HepG2 (cell line): ENCODE results near the gene KAZN. TPM values are rescaled to one million over a fixed set of nuclear protein-coding genes. Genes with fewer than 3 reads are reported as not detected.

Source experiments
- CENPT ChIP-seq: sonication (generic); formaldehyde crosslinking; IDR thresholded peaks from 2 replicates; pipeline ENCODE4 v1.8.0; 2022; ENCODE audit warnings: low read depth, mild to moderate bottlenecking, moderate library complexity, missing genetic modification reagents
- EED ChIP-seq: sonication (generic); formaldehyde crosslinking; IDR thresholded peaks from 2 replicates; pipeline ENCODE4 v1.5.0; 2020; ENCODE audit warnings: mild to moderate bottlenecking, missing genetic modification reagents
- MZF1 ChIP-seq: sonication (generic); formaldehyde crosslinking; IDR thresholded peaks from 2 replicates; pipeline ENCODE4 v1.8.1; 2023; ENCODE audit warnings: mild to moderate bottlenecking, missing genetic modification reagents, borderline replicate concordance
- NFKBIZ ChIP-seq: IDR thresholded peaks from 2 replicates; pipeline ENCODE4 v1.6.1; 2018; ENCODE audit warnings: missing genetic modification reagents, missing compliant biosample characterization
- NR2C2 ChIP-seq: sonication (generic); formaldehyde crosslinking; IDR thresholded peaks from 2 replicates; pipeline ENCODE4 v1.4.0; 2020; ENCODE audit warnings: missing genetic modification reagents, mild to moderate bottlenecking, moderate library complexity, borderline replicate concordance
- SP4 ChIP-seq: sonication (generic); formaldehyde crosslinking; IDR thresholded peaks from 2 replicates; pipeline ENCODE4 v1.8.1; 2023; ENCODE audit warnings: mild to moderate bottlenecking, missing genetic modification reagents
- U2AF1 ChIP-seq: fragments of 200-400 bp; formaldehyde crosslinking; optimal IDR thresholded peaks from 2 replicates; pipeline ENCODE3; 2017; ENCODE audit warnings: mild to moderate bottlenecking, low read depth, low read length
- ZBTB3 ChIP-seq: sonication (generic); formaldehyde crosslinking; IDR thresholded peaks from 2 replicates; pipeline ENCODE4 v1.4.0; 2020; ENCODE audit warnings: low read depth, mild to moderate bottlenecking, moderate library complexity, missing genetic modification reagents, borderline replicate concordance
- ZFYVE20 ChIP-seq: sonication (generic); formaldehyde crosslinking; IDR thresholded peaks from 2 replicates; pipeline ENCODE4 v1.8.0; 2023; ENCODE audit warnings: low read depth, mild to moderate bottlenecking, moderate library complexity, missing genetic modification reagents, borderline replicate concordance
- ZNF12 ChIP-seq: sonication (generic); formaldehyde crosslinking; IDR thresholded peaks from 2 replicates; pipeline ENCODE4 v1.5.0; 2020; ENCODE audit warnings: missing genetic modification reagents
- ZNF253 ChIP-seq: sonication (generic); formaldehyde crosslinking; IDR thresholded peaks from 2 replicates; pipeline ENCODE4 v1.8.0; 2022; ENCODE audit warnings: mild to moderate bottlenecking, missing genetic modification reagents, borderline replicate concordance
- ZNF652 ChIP-seq: IDR thresholded peaks from 2 replicates; pipeline ENCODE4 v1.6.1; 2016; ENCODE audit warnings: low read depth, borderline replicate concordance
- polyA plus RNA-seq, 8 experiments: library from polyadenylated mRNA; depleted of rRNA in 3 of 8; stranded (reverse) in 7 of 8; unstranded in 1 of 8; fragments of >200 nt; fragmentation: Illumina TruSeq in 4 of 8; extraction: Trizol in 4 of 8; gene quantifications; 2 replicates each; pipeline versions ENCODE4 v1.2.1 to v1.2.3, GENCODE V29; 2011 to 2016; ENCODE audit warnings: low read depth in 4 of 8, missing spikeins in 1 of 8, mixed read lengths in 1 of 8; ENCODE audit not compliant: insufficient read depth in 1 of 8
- total RNA-seq, 5 experiments: library from RNA; depleted of rRNA; stranded (reverse); fragments of >200 nt; fragmentation: Illumina TruSeq; extraction: Trizol; gene quantifications; 2 replicates each; pipeline ENCODE4 v1.2.3, GENCODE V29; 2016; ENCODE audit warnings: low read depth in 1 of 5
- TF ChIP-seq, protein P1 (sequence below): sonication (generic); formaldehyde crosslinking; IDR thresholded peaks from 2 replicates; pipeline ENCODE4 v1.5.0; 2020; ENCODE audit warnings: missing genetic modification reagents
- TF ChIP-seq, protein P2 (sequence below): sonication (generic); formaldehyde crosslinking; IDR thresholded peaks from 2 replicates; pipeline ENCODE4 v1.5.1; 2020; ENCODE audit warnings: missing genetic modification reagents, mild to moderate bottlenecking, borderline replicate concordance
- TF ChIP-seq, protein P3 (sequence below): sonication (generic); formaldehyde crosslinking; IDR thresholded peaks from 2 replicates; pipeline ENCODE4 v1.5.1; 2020; ENCODE audit warnings: mild to moderate bottlenecking, missing genetic modification reagents
- TF ChIP-seq, protein P4 (sequence below): sonication (generic); formaldehyde crosslinking; IDR thresholded peaks from 2 replicates; pipeline ENCODE4 v1.4.0; 2020; ENCODE audit warnings: missing genetic modification reagents
- TF ChIP-seq, protein P5 (sequence below): IDR thresholded peaks from 2 replicates; pipeline ENCODE4 v1.6.1; 2012; ENCODE audit warnings: low read depth, low read length, improper control_type of control experiment

KAZN gene
- total and polyA plus RNA-seq, 2 of the 13 experiments (the other 11 are each of a cell fraction or from before 2014, with no cell fraction given), result 10.4 to 13.5 TPM

DNA sequence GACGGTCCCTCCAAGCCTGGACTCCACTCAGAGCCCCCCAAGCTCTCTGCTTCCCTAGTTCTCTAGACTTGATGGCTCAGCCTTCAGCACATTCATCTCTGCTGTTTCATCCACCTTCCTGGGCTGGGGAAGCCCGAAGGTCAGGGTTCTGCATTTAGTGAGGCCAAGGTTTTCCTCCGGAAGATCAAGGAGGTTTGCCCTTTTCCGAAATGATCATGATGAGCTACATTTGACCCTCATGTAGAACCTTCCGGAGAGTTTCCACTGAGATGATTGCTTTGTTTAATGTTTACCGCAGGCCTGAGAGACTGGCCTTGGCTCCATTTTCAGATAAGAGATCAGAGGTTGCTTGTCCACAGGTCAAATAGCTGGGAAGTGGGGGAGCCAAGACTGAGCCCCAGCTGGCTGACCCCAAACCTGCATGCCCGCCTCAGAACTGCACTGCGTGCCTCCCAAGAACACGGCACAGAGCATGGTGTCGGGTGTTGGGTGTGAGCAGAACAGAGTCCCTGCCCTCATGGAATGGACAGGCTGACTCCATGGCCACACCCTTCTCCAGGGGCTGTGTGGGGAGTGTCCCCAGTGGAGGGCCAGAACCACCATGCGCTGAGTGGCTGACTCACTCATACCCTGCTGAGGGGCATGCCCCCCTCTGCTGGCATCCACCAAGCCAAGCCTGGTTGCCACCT is 354.3 kb downstream of the KAZN start (continued):
- TF ChIP-seq, protein P1, sequence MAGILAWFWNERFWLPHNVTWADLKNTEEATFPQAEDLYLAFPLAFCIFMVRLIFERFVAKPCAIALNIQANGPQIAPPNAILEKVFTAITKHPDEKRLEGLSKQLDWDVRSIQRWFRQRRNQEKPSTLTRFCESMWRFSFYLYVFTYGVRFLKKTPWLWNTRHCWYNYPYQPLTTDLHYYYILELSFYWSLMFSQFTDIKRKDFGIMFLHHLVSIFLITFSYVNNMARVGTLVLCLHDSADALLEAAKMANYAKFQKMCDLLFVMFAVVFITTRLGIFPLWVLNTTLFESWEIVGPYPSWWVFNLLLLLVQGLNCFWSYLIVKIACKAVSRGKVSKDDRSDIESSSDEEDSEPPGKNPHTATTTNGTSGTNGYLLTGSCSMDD (CRISPR knock-in tag), result no peak
- TF ChIP-seq ZBTB3 (CRISPR knock-in tag) (no peak), EED (no peak), NFKBIZ (CRISPR knock-in tag) (0 out of 2 replicates have a peak, but pooled peaks have one; percentile 47), U2AF1 (no peak), ZNF253 (peak; percentile 88; the same call in 1 of the 2 replicates), ZFYVE20 (0 out of 2 replicates have a peak, but pooled peaks have one; percentile 56), CENPT (CRISPR knock-in tag) (no peak), ZNF12 (CRISPR knock-in tag) (0 out of 2 replicates have a peak, but pooled peaks have one; percentile 10), NR2C2 (CRISPR knock-in tag) (peak; percentile 91), SP4 (CRISPR knock-in tag) (no peak), ZNF652 (CRISPR knock-in tag) (no peak; the same call in 1 of the 2 replicates), MZF1 (CRISPR knock-in tag) (no peak)
- TF ChIP-seq, protein P2, sequence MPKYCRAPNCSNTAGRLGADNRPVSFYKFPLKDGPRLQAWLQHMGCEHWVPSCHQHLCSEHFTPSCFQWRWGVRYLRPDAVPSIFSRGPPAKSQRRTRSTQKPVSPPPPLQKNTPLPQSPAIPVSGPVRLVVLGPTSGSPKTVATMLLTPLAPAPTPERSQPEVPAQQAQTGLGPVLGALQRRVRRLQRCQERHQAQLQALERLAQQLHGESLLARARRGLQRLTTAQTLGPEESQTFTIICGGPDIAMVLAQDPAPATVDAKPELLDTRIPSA (CRISPR knock-in tag), result no peak
- TF ChIP-seq, protein P3, sequence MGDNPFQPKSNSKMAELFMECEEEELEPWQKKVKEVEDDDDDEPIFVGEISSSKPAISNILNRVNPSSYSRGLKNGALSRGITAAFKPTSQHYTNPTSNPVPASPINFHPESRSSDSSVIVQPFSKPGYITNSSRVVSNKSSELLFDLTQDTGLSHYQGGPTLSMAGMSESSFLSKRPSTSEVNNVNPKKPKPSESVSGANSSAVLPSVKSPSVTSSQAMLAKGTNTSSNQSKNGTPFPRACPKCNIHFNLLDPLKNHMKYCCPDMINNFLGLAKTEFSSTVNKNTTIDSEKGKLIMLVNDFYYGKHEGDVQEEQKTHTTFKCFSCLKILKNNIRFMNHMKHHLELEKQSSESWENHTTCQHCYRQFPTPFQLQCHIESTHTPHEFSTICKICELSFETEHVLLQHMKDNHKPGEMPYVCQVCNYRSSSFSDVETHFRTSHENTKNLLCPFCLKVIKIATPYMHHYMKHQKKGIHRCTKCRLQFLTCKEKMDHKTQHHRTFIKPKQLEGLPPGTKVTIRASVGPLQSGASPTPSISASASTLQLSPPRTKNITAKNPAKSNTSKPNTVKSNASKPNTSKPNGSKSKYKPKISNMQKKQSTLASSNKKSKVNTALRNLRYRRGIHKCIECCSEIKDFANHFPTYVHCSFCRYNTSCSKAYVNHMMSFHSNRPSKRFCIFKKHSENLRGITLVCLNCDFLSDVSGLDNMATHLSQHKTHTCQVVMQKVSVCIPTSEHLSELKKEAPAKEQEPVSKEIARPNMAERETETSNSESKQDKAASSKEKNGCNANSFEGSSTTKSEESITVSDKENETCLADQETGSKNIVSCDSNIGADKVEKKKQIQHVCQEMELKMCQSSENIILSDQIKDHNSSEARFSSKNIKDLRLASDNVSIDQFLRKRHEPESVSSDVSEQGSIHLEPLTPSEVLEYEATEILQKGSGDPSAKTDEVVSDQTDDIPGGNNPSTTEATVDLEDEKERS, result no peak
- TF ChIP-seq, protein P4, sequence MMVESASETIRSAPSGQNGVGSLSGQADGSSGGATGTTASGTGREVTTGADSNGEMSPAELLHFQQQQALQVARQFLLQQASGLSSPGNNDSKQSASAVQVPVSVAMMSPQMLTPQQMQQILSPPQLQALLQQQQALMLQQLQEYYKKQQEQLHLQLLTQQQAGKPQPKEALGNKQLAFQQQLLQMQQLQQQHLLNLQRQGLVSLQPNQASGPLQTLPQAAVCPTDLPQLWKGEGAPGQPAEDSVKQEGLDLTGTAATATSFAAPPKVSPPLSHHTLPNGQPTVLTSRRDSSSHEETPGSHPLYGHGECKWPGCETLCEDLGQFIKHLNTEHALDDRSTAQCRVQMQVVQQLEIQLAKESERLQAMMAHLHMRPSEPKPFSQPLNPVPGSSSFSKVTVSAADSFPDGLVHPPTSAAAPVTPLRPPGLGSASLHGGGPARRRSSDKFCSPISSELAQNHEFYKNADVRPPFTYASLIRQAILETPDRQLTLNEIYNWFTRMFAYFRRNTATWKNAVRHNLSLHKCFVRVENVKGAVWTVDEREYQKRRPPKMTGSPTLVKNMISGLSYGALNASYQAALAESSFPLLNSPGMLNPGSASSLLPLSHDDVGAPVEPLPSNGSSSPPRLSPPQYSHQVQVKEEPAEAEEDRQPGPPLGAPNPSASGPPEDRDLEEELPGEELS (CRISPR knock-in tag), result peak; percentile 94
- TF ChIP-seq, protein P5, sequence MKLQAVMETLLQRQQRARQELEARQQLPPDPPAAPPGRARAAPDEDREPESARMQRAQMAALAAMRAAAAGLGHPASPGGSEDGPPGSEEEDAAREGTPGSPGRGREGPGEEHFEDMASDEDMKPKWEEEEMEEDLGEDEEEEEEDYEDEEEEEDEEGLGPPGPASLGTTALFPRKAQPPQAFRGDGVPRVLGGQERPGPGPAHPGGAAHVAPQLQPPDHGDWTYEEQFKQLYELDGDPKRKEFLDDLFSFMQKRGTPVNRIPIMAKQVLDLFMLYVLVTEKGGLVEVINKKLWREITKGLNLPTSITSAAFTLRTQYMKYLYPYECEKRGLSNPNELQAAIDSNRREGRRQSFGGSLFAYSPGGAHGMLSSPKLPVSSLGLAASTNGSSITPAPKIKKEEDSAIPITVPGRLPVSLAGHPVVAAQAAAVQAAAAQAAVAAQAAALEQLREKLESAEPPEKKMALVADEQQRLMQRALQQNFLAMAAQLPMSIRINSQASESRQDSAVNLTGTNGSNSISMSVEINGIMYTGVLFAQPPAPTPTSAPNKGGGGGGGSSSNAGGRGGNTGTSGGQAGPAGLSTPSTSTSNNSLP, result peak; percentile 48; the same call in 1 of the 2 replicates
